Transverse colon (tissue), 4 donors: Measurements from ENCODE around the gene OR1J2. TPM values are rescaled to one million over a fixed set of nuclear protein-coding genes. Genes with fewer than 3 reads are reported as not detected.

Experiments
- DNase-seq: peaks from one replicate; pipeline ENCODE4 v3.0.0-alpha.2; 2019
- H3K27ac ChIP-seq, 4 donors: fragments of 200-600 bp; sonication (generic); 2 replicates each; pipeline ENCODE4 v1.5.1; 2016 to 2018; ENCODE audit warnings: inconsistent platforms in 4 of 4
- H3K27me3 ChIP-seq: fragments of 200-600 bp; sonication (generic); 2 replicates; pipeline ENCODE4 v1.5.1; 2017; ENCODE audit warnings: inconsistent platforms
- H3K36me3 ChIP-seq, 4 donors: fragments of 200-600 bp; sonication (generic); 2 replicates each; pipeline ENCODE4 v1.5.1; 2017 to 2019; ENCODE audit warnings: inconsistent platforms in 4 of 4
- H3K4me1 ChIP-seq, 4 donors: fragments of 200-600 bp; sonication (generic); 2 replicates each; pipeline ENCODE4 v1.5.1; 2017 to 2020; ENCODE audit warnings: inconsistent platforms in 4 of 4
- H3K4me3 ChIP-seq, 4 donors: fragments of 200-600 bp; sonication (generic); 1 replicate in 1 of 4; 2 replicates in 3 of 4; pipeline versions ENCODE4 v1.5.1 to v1.6.1; 2017 to 2019; ENCODE audit warnings: inconsistent platforms in 4 of 4
- H3K9me3 ChIP-seq, 2 donors: fragments of 200-600 bp; sonication (generic); 2 replicates each; pipeline ENCODE4 v1.5.1; 2017 to 2019; ENCODE audit warnings: inconsistent platforms in 2 of 2
- EP300 ChIP-seq: sonication (generic); formaldehyde crosslinking; IDR thresholded peaks from one replicate; pipeline ENCODE4 v1.6.1; 2017; ENCODE audit warnings: antibody characterized with exemption, low read depth
- POLR2A ChIP-seq: fragments of 450-650 bp; IDR thresholded peaks from one replicate; pipeline ENCODE4 v1.6.1; 2016; ENCODE audit warnings: antibody characterized with exemption, mild to moderate bottlenecking, moderate library complexity
- POLR2AphosphoS5 ChIP-seq, 3 donors: sonication (generic); formaldehyde crosslinking; IDR thresholded peaks; one replicate each; pipeline ENCODE4 v1.6.1; 2016; ENCODE audit warnings: antibody characterized with exemption in 3 of 3
- WGBS, 2 donors: methylation state at CpG; one replicate each; pipeline ENCODE4 v1.1.5; 2018; ENCODE audit warnings: low coverage in 1 of 2; 5-methylcytosine and 5-hydroxymethylcytosine counted together
- in situ Hi-C, 4 donors: fragments of 200-750 bp; cut with MboI; loops; one replicate each; pipeline versions ENCODE4 v1.15.0 to v1.15.1; 2017; ENCODE audit warnings: low sequenced_read_pairs in 3 of 4, low pct_ligation_motif_present in 1 of 4, low pct_unique_long_range_greater_than_20kb in 1 of 4
- intact Hi-C: fragments of 100-400 bp; cut with DNase I; formaldehyde crosslinking; loops from one replicate; pipeline ENCODE4 v1.15.1; 2023; ENCODE audit warnings: low total_unique reads
- total RNA-seq, 4 donors: library from RNA; depleted of rRNA; stranded (reverse); fragments of >200 nt; gene quantifications; one replicate each; pipeline ENCODE4 v1.1.0, GENCODE V29; 2016
- TF ChIP-seq, protein P1 (sequence below), 5 experiments: fragments of 200-600 bp in 3 of 5; fragments of 450-650 bp in 2 of 5; sonication (generic) in 3 of 5; IDR thresholded peaks; 1 replicate in 2 of 5; 2 replicates in 3 of 5; pipeline ENCODE4 v1.5.1; 2016 to 2017; ENCODE audit warnings: antibody characterized with exemption in 5 of 5, inconsistent platforms in 3 of 5, mild to moderate bottlenecking in 2 of 5, moderate library complexity in 1 of 5

Gene OR1J2
- not detected for total RNA-seq

GRCh38 chr9:122510502-122510901 lies at the start of gene OR1J2:
TSS of gene OR1J2 (plus strand) at chr9:122510802. CDS start at chr9:122510802, 0 bp downstream.
- 75 to 78% methylated on average over 5 to 6 of the region's 6 CpGs for WGBS, 2 donors
- no peaks in the 10 kb centered on the region for H3K4me1 ChIP-seq
- no peaks in the 10 kb centered on the region for H3K36me3 ChIP-seq
- no peak within 1 kb of the TSS for H3K4me3 ChIP-seq
- TF ChIP-seq, protein P1, sequence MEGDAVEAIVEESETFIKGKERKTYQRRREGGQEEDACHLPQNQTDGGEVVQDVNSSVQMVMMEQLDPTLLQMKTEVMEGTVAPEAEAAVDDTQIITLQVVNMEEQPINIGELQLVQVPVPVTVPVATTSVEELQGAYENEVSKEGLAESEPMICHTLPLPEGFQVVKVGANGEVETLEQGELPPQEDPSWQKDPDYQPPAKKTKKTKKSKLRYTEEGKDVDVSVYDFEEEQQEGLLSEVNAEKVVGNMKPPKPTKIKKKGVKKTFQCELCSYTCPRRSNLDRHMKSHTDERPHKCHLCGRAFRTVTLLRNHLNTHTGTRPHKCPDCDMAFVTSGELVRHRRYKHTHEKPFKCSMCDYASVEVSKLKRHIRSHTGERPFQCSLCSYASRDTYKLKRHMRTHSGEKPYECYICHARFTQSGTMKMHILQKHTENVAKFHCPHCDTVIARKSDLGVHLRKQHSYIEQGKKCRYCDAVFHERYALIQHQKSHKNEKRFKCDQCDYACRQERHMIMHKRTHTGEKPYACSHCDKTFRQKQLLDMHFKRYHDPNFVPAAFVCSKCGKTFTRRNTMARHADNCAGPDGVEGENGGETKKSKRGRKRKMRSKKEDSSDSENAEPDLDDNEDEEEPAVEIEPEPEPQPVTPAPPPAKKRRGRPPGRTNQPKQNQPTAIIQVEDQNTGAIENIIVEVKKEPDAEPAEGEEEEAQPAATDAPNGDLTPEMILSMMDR (IDR thresholded peaks at IDR 0.05), result no peak
- TF ChIP-seq EP300 (no peak), POLR2A (no peak), POLR2AphosphoS5 (IDR thresholded peaks at IDR 0.05) (no peak)
- in situ Hi-C loops, result no loop called here
- no peaks in the 10 kb centered on the region for H3K27me3 ChIP-seq
- H3K9me3 ChIP-seq, result no peaks in the 10 kb centered on the region
- DNase-seq, result no peak
- intact Hi-C loops, result no loop called here
- H3K27ac ChIP-seq, result no peak within 1 kb of the TSS

DNA sequence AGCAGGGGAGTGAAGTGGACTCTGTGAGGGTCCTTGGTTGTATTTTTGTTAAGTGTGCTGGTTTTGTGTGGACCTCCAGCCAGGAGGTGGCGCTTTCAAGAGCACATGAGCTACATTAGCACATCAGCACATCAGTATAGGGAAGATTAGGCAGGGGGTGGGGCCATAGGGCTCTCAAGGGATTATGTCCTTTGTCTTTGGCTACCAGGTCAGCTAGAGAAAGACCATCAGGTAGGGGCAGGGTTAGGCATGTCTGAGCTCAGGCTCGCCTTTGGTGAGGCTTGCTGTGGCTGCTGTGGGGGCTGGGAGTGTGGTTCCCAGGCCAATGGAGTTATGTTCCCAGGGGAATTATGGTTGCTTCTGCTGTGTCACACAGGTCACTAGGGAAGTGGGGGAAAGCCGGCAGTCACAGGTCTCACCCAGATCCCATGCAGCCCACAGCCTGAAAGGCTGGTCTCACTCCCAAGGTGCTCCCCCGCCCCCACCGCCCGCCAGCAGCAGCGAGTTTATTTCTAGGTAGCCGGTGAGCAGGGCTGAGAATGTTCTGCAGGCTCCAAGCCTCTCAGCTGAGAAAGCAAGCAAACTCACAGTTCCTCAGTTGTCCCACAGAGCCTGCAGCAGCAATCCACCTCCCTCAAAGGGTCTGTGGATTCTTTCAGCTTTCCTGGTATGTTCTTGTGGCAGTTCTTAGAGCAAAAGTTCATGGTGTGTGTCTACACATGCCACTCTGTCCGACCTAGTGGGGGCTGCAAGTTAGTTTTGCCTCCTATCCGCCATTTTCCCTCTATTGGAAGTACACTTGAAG lies 46.6 kb upstream of the OR1J2 start:
- DNase-seq, result no peak
- H3K27me3 ChIP-seq, result no peaks in the 10 kb centered on the region
- TF ChIP-seq, protein P1 (IDR thresholded peaks at IDR 0.05), result no peak
- TF ChIP-seq POLR2AphosphoS5 (IDR thresholded peaks at IDR 0.05) (no peak), POLR2A (no peak), EP300 (no peak)
- H3K27ac ChIP-seq, result peak overlapping the region in 2 of 4 donors; percentile 49 to 63
- H3K4me3 ChIP-seq, result no peak overlapping the region
- H3K36me3 ChIP-seq, result no peaks in the 10 kb centered on the region
- intact Hi-C loops (no loop called here), in situ Hi-C loops (loop anchor here (10.0 to 25.0 kb wide), 4 partner anchors 327 to 523 kb away; no protein-coding TSS in a partner anchor)
- peaks cover 5 to 13% (median 7%) of the 10 kb centered on the region in 4 donors for H3K4me1 ChIP-seq
- 88% methylated on average over 10 of the region's 10 CpGs; no CpG with 5 or more reads in 1 of the 2 donors for WGBS, 2 donors
- H3K9me3 ChIP-seq, result no peaks in the 10 kb centered on the region

DNA sequence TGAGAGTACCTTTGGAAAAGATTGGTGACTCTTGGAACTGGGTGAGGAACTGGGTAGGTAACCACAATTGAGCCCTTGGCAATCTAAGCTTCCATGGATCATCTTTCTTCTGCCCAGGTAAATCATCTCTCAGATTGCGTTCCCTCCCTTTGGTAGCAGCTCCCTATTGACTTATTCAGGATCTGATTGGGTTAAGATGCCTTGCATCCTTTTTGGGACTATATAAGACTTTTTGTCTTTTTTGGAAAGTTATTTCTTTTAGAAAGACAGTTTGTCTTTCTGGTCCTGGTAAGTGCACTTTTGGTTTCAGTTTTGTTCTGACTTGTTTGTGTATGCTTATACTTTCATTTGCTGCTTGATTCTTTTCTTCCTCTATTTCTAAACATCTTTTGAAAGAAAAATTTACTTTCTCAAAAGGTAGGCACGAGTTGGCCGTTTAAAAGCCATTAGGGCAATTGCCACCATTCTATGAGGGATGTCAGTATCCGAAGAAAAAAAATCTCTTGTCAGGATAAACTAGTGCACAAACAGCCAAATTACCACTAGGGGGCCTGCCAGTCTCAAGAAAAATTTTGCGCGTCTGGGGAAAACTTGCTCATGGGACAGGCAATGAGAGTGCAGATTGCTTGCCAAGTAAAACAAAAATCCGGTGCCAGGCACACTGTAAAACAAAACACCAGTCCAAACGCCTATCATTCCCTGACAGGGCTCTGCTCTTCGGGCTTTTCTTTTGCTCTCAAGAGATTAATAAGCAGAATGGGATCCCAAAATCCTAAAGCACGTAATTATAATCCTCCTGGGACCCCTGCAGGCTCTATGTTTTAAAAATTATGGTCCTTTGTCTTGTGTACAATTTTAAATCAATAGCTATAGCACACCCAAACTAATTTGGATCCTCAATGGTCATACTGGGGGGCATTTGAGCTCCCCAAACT lies 45.7 kb upstream of the OR1J2 start:
- in situ Hi-C loops (loop anchor here (5.0 to 25.0 kb wide), 6 partner anchors 328 to 522 kb away; no protein-coding TSS in a partner anchor), intact Hi-C loops (loop anchor here (5.0 kb wide), 1 partner anchor 342 kb away; no protein-coding TSS in a partner anchor)
- peaks cover 5 to 13% (median 7%) of the 10 kb centered on the region in 4 donors for H3K4me1 ChIP-seq
- WGBS, 2 donors, result 7 to 13% methylated on average over 10 of the region's 10 CpGs
- peak overlapping the region; percentile 16 to 58 (median 26) for H3K4me3 ChIP-seq
- peak overlapping the region in 3 of 4 donors; percentile 10 to 63 (median 49) for H3K27ac ChIP-seq
- H3K9me3 ChIP-seq, result no peaks in the 10 kb centered on the region
- H3K27me3 ChIP-seq, result no peaks in the 10 kb centered on the region
- no peaks in the 10 kb centered on the region for H3K36me3 ChIP-seq
- DNase-seq, result peak; percentile 76
- TF ChIP-seq POLR2AphosphoS5 (IDR thresholded peaks at IDR 0.05) (peak in 1 of 3 donors; percentile 10), EP300 (no peak), POLR2A (no peak)
- TF ChIP-seq, protein P1 (IDR thresholded peaks at IDR 0.05), result peak; percentile 79 to 93 (median 81)

DNA sequence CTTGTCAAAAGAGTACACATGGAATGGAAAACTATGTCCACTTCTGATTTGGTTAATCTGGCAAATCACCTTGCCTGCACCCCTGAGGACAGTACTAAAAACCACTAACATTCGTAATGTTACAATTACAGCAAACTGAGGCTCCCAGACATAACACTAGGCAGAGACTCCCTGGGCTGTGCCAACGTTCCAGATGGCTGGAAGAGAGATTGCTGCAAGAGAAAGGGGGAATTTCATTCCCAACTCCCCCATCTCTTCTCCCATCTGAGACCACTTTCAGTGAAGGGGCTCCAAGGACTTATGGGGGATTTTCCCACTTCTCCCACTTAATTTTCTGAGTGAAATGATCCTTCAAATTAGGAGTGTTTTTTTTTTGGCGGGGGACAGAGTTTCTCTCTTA lies 44.1 kb upstream of the OR1J2 start:
- Histone ChIP-seq H3K4me3 (no peak overlapping the region), H3K27ac (no peak overlapping the region), H3K9me3 (no peaks in the 10 kb centered on the region), H3K27me3 (no peaks in the 10 kb centered on the region), H3K36me3 (no peaks in the 10 kb centered on the region), H3K4me1 (peaks cover 5 to 13% (median 7%) of the 10 kb centered on the region in 4 donors)
- in situ Hi-C loops, result loop anchor here (5.0 to 25.0 kb wide), 6 partner anchors 329 to 521 kb away; no protein-coding TSS in a partner anchor
- no peak for DNase-seq
- TF ChIP-seq POLR2AphosphoS5 (IDR thresholded peaks at IDR 0.05) (no peak), EP300 (no peak), POLR2A (no peak)
- TF ChIP-seq, protein P1 (IDR thresholded peaks at IDR 0.05), result no peak
- 65 to 80% methylated on average over 2 to 3 of the region's 3 CpGs for WGBS, 2 donors
- intact Hi-C loops, result loop anchor here (5.0 kb wide), 1 partner anchor 341 kb away; no protein-coding TSS in a partner anchor
